ENCODE measurements around the gene ARSB. TPM values are rescaled to one million over a fixed set of nuclear protein-coding genes. Genes with fewer than 3 reads are reported as not detected.
"Not testable (repeated sequence)": the region's sequence is repeated elsewhere in the genome, so short reads cannot be mapped to it uniquely, and the experiment has no call there.

The ARSB gene
- total RNA-seq, 1 experiment from 2014 or later = 11.9 TPM

DNA sequence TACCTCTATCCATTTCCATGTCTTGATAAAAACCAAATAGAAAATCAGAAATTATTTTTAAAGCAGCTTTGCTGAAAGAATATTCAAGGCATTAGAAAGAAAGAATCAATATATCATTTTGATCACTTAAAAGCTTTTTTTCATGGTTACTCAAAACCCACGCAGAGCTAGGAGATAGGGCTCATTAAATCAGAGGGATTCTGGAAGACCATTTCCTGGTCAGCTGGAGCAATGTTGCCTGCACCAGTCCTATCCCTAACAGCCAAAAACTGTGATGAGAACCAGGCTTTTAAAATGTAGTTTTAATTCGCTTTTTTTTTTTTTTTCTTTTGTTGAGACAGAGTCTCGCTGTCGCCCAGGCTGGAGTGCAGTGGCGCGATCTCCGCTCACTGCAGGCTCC lies 72.3 kb downstream of the ARSB start:
- no peak for DNase-seq (ENCODE audit: low read depth)
- in situ Hi-C loops (cut with HindIII; ENCODE audit: low pct_unique_long_range_greater_than_20kb, low sequenced_read_pairs) = no loop called here

DNA sequence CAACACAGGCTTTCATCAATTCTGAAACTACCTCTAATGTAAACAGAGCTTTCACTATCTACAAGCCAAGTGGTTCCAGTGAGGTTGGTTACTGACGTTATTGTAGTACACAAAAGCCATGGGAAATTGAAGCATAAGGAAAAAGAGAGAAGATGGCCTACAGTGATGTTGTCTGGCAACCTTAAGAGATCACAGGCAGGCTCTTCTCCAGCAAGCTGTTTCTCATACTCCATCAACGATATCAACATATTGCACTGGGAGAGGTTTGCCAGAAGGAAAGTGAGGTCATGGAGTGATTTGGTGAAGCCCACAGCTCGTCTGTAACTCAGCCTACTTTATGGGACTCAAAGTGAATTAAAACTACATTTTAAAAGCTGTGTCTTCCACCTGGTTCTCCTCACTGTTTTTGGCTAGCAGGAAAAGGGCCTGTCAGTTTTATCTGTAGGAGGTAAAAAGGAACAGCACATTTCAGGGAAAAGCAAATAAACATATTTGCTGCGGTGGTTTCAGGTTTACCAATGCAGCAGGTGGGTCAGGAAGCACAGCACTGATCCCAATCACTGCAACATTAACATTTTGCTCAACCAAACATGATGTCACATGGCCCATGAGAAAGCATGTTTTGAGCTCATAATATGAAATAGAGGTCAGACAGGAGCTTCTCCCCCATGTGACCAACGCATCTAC lies 72.9 kb downstream of the ARSB start:
- in situ Hi-C loops (cut with HindIII; ENCODE audit: low pct_unique_long_range_greater_than_20kb, low sequenced_read_pairs) = no loop called here
- DNase-seq (ENCODE audit: low read depth) = no peak

DNA sequence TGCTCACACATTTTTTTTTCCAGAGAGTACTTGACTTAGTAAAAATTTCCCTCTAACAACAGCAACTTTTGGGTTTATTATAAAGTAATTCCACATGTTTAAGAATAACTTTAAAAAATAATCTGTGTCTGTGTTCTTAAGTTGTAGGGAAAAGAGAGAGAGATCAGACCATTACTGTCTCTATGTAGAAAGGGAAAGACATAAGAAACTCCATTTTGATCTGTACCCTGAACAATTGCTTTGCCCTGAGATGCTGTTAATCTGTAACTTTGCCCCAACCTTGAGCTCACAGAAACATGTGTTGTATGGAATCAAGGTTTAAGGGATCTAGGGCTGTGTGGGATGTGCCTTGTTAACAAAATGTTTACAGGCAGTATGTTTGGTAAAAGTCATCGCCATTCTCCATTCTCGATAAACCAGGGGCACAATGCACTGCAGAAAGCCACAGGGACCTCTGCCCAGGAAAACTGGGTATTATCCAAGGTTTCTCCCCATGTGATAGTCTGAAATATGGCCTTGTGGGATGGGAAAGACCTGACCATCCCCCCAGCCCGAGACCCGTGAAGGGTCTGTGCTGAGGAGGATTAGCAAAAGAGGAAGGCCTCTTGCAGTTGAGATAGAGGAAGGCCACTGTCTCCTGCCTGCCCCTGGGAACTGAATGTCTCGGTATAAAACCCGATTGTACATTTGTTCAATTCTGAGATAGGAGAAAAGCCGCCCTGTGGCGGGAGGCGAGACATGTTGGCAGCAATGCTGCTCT lies 75.7 kb downstream of the ARSB start:
- DNase-seq (ENCODE audit: low read depth); in situ Hi-C loops (cut with HindIII; ENCODE audit: low pct_unique_long_range_greater_than_20kb, low sequenced_read_pairs): not testable (repeated sequence)

DNA sequence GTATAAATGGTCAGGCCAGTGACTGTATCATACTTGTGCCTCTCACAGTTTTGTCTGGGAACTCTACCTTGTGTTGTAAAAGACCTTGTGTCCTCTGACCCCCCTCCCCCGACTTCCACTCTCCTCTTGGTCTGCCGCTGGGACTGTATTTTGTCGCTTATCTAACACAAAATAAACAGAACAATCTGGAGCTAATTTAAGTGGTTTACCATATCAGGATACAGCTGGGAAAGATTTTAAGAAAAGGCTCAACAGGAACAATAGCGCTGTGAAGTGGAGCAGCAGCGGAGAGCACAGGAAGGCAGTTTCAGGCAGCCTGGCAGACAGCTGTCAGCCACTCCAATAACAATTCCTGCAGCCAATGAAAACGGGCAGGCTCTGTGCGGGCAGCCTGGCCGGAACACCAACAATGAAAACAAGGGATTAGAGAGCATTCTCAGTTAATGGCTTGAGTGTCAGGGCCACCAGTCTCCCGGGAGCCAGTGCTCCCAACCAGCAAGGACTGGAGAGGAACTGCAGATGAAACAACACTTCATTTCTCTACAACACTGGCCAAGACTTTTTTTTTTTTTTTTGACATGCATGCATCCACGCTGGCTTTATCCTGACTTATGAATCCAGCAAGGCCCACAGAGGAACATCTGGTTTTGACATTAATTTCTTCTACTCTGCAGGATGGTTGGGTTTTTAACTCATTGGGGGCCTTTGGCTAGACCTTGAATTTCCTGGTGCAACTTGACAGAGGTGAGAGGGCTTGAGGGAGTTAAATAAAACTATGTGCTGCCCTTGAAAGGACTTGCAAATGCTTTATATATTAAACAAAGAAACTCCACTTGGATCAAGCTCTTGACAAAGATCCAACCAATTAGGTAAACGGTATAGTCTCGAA lies 76.7 kb downstream of the ARSB start:
- in situ Hi-C loops (cut with HindIII; ENCODE audit: low pct_unique_long_range_greater_than_20kb, low sequenced_read_pairs) = no loop called here
- peak; percentile 31 for DNase-seq (ENCODE audit: low read depth)

DNA sequence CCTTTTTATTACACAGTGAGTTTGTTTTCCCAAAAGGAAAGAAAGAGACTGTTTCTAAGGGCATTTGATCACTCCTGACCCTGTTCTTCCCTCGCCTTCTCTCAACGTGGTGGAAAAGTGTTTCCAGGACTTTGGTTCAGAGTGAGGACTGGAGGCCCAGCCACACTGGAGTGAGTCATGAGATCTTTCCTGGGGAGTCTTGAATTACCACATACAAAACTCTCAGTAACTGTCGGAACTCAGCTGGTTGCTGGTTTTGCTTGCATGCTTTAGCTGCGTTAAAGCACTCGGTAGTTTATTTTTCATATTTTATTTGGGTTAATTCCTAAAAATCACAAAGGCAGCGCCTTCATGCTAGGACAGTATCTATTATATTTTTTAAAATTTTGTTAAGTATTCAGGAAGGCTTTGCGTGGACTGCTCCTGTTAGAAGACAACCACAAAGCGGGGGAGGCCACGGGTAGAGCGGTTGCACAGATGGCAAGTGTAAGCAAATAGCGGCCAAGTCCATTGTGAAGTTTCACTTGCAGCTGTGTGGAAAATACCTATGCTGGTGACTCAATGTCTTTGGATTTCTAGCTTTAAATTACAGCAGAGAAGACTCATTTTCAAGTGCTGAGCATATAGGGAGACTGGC lies 77.7 kb downstream of the ARSB start:
- no peak for DNase-seq (ENCODE audit: low read depth)
- in situ Hi-C loops (cut with HindIII; ENCODE audit: low pct_unique_long_range_greater_than_20kb, low sequenced_read_pairs) = no loop called here

DNA sequence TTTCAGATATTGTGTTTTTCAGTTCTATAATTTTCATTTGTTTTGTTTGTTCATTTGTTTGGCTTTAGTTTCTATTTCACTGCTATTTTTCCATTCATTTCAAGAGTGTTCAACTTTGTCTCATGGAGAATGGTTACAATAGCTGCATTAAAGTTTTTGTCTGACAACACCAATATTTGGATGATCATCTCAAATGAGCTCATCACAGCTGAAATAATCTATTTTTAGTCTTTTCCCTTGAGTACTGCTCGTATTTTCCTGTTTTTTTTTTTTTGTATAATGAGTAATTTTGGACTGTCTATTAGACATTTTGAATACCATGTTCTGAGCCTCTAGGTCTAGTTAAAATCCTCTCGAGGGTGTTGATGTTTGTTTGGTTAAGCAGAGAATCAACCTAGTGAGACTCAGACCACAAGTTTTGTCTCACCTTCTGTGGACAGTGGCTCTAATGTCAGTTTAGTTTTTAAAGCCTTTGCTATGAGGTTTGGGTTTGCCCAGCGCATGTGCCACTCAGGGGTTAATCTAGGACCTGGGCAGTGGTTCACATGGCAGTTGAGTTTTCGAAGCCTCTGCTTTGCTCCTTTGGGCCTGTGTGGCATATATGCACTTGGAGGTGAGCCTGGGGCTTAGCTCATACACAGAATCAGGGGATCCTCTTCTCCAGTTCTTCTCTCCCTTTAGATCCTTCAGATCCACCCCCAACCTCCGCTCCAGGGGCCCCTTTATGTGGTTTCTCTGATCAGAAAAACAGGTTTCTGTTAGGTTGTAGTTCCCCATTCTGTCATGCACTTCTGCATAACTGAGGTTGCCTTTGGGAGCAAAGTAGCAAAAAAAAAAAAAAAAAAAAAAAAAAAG lies 79.8 kb downstream of the ARSB start:
- in situ Hi-C loops (cut with HindIII; ENCODE audit: low pct_unique_long_range_greater_than_20kb, low sequenced_read_pairs) = no loop called here
- no peak for DNase-seq (ENCODE audit: low read depth)

DNA sequence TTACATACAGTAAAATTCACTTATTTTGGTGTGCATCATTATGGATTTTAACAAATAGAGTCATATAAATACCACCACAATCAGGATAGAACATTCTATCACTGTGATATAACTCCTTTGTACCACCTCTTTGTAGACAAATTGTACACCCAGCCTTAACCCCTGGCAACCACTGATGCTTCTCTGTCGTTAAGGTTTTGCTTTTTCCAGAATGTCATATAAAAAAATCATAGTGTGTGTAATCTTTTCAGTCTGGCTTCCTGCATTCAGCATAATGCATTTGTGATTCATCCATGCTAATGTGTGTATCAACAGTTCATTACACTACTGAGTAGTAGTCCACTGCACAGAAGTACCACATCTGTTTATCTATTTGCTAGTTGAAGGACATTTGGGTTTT lies 81.2 kb downstream of the ARSB start:
- DNase-seq (ENCODE audit: low read depth) = no peak
- in situ Hi-C loops (cut with HindIII; ENCODE audit: low pct_unique_long_range_greater_than_20kb, low sequenced_read_pairs) = no loop called here

DNA sequence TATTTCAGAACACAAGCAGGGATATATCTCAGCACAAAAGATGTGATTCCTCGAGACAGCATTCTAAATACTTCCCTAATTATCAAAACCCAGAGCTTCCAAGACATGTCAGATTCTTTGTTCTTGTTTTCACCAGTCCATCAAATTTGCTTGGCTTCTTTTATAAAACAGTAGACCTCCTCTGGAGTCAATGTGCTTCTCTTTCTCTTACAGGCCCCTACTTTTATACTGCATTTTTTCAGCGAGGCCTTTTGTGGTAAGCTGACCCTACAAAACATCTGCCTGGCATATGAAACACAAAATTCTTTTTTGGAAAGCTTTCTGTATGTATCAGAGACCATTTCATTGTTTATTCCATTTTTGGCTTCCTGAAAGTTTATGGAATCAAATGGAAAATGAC lies 81.8 kb downstream of the ARSB start:
- in situ Hi-C loops (cut with HindIII; ENCODE audit: low pct_unique_long_range_greater_than_20kb, low sequenced_read_pairs) = no loop called here
- DNase-seq (ENCODE audit: low read depth) = no peak

DNA sequence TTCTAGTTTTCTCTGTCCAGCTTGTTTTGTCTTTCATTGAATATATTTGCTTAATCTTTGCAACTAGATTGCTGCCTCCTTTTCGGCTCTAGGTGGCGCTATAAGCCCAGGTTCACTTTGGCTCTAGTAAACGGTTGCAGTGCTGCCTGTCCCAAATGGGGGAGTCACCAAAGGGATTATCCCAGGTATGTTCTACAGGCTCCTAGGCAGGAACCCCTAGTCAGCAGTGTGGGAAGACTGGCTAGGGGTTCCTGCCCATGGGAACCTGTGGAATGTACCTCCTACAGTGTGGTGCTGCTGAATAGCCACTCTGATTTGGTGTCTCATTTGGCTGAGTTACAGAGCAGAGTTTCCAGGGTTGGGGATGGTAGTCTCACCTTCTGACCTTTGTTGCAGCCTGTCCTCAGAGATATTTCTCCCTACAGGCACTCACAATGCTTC lies 85.2 kb downstream of the ARSB start:
- DNase-seq (ENCODE audit: low read depth) = peak; percentile 10
- in situ Hi-C loops (cut with HindIII; ENCODE audit: low pct_unique_long_range_greater_than_20kb, low sequenced_read_pairs) = no loop called here

DNA sequence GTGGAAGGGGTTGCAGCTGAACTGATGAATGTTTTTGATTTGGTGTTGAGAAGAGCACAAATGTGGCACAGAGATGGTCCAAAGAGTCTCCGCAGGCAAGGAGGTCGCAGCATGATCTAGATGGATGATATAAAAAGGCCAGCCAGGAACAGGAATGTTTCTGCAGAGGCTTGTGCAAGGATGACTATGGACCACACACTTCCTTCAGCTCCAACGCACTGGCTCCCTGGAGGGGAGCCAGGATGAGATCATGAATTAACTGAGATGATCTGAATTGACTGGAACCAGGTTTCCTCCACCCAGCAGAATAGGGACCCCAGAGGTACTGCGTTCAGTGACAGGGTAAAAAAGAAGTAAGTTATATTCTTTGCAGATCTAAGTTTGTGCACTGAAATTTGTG lies 89.0 kb downstream of the ARSB start:
- no peak for DNase-seq (ENCODE audit: low read depth)
- in situ Hi-C loops (cut with HindIII; ENCODE audit: low pct_unique_long_range_greater_than_20kb, low sequenced_read_pairs) = no loop called here

DNA sequence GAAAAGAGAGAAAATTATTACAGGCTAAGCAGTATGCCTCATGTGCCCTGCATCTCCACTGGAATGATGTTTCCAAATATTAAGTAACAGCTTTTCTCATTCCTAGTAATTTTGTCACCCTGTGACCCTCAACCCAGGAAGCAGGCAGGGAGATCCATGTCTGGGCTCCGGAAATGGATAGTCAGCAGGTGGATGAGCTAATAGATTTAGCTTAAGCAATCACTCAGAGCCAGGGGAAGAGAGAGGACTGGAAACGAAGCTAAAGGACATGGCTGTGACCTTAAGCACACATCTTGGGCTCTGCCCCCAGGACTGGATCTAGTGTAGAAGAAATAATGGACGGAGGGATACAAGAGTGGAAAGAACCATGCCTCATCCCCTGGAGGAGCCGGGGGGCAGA lies 89.5 kb downstream of the ARSB start:
- in situ Hi-C loops (cut with HindIII; ENCODE audit: low pct_unique_long_range_greater_than_20kb, low sequenced_read_pairs) = no loop called here
- DNase-seq (ENCODE audit: low read depth) = no peak

DNA sequence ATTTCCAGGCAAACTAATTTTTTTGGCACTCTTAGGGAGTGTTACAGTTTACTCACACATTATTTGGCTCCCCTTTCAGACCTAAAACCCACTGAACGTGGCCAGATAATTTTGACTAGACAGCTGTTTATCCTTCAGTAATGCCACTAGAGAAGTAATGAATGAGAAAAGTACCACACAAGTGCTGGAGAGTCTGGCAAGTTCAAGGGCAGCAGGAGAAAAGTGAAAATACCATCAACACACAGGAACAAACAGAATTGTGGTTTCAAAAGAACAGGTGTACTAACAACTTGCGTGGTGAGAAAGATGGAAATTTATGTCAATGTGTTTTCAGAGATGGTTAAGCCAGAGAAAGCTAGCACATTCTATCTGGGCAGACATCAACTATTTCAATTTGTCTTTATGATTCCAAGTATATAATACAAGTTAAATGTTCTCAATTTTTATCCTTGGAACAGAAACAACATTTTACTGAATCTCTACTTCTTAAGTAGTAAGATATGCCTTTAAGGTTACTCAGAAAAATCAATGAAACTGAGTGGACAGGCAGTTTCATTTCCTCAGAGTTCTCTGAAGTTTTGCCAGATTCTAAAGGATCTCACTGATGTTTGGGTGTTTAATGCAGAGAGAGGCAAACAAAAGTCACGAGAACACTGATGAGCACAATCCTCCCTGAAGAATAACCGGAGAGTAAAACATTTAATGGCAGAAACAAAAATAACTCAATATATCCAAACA lies 91.0 kb downstream of the ARSB start:
- no peak for DNase-seq (ENCODE audit: low read depth)
- in situ Hi-C loops (cut with HindIII; ENCODE audit: low pct_unique_long_range_greater_than_20kb, low sequenced_read_pairs) = no loop called here

DNA sequence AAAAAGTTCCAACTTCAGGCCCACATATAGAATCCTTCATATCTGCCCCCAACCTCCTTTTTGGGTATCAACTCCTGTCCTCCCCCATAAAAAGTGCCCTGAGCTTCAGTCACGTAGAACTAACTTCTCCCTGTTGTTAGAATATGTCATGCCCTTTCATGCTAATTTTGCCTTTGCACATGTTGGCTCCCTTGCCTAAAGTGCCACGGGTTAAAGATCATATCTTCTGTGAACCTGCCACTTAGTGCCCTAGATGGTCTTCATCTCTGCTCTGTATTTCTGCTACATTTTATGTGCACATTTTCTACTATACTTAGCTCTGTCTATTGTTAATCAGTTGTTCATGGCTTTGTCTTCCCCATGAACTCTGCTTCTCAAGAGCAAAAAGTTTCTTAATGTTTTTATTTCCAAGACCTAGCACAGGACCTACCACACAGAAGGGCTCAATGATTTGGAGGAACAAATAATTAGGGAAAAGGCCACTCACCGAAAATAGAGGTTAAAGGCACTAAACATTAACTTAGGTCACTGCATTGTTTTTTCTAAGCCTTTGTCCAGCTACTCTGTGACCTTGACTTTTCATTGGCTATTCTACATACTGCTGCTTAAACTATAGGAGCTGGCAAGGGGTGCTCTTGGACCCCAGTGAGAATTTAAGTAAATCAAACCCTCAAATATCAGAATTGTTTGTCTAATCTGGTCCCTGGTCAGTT lies 94.3 kb downstream of the ARSB start:
- in situ Hi-C loops (cut with HindIII; ENCODE audit: low pct_unique_long_range_greater_than_20kb, low sequenced_read_pairs) = no loop called here
- DNase-seq (ENCODE audit: low read depth) = no peak

DNA sequence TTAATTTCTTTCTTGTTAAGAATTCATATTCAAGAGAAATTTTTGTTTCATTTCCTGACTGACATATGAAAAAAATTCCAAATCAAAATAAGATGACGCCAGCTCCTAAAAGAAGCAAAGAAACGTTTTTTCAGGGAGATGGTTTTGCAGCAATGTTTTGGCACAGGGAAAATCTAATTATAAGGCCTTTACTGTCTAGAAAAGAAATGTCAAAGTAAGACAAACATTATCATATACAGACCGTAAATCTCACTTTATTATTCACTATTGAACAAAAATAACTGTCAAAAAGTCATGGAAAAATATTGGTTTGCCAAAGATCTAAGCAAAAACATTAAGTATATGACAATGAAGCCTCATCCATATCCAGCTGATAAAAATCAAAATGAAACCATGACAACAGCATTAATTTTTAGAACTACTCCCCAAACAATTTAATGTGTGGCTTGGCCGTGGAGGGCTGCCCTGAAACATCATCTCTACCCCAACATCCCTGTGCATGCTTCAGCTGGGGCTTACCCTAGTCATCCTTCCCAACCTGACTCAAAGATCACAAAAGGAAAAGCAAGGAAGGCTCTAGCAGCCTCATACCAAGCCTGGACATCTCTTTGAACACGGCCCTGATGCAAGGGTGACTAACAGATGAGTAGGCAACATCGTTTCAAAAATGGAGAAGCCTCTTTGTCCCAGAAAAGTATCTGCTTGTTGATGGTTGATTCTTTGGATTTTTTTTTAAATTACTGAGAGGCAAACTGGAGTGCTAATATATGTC lies 95.6 kb downstream of the ARSB start:
- no peak for DNase-seq (ENCODE audit: low read depth)
- in situ Hi-C loops (cut with HindIII; ENCODE audit: low pct_unique_long_range_greater_than_20kb, low sequenced_read_pairs) = no loop called here

DNA sequence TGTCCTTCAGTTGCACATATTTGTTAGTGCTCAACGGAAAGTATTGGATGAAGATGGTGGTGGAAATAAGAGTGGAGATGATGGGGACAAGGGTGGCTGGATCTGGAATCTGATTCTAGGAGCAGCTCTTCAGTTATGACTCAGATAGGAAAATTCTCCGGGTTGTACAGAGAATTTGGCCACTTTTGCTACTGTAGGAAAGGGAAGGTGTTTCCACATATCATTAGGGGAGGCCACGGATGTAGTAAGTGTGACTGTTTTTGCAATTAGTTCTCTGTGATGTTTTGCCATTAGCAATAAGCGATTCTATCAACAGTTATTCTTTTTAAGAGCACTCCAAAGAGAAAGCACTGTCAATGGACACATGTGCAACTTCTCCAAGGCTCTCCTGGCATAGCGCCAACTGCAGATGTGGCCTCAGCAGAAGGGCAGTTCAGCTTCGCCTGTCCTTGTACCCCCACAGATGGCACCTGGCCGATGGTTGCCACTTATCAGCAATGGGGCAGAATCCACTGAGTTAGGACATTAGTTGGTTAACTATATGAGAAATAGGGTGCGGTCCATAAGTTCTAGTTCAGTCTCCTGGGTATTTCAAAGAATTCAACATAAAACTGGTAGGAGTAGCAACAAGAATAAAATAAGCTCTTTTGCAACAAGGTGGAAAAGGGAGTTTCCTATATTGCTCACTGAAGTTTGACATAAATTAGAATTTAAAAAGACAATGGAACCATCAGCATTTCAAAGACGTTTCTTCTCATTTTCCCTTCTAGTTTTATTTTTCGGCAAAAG lies 96.3 kb downstream of the ARSB start:
- in situ Hi-C loops (cut with HindIII; ENCODE audit: low pct_unique_long_range_greater_than_20kb, low sequenced_read_pairs) = no loop called here
- DNase-seq (ENCODE audit: low read depth) = no peak
